Measurements from ENCODE around the gene GLIPR1. TPM values are rescaled to one million over a fixed set of nuclear protein-coding genes. Genes with fewer than 3 reads are reported as not detected.
"Not testable (repeated sequence)": the region's sequence is repeated elsewhere in the genome, so short reads cannot be mapped to it uniquely, and the experiment has no call there.

Gene GLIPR1
- total RNA-seq, 2 experiments from 2014 or later = 30.5 to 33.0 TPM

GRCh38 chr12:75476071-75476470, 4.5 kb upstream of the GLIPR1 start:
- CTCF ChIA-PET = interaction anchor here (1.1 kb wide), 1 partner anchor 9 kb away, joined by 5 read pairs; no protein-coding TSS in a partner anchor
- Mint-ChIP-seq H3K4me3 (no peak overlapping the region), H3K27me3 (ENCODE audit: low read depth) (peaks cover 3% of the 10 kb centered on the region), H3K36me3 (ENCODE audit: low read depth) (no peaks in the 10 kb centered on the region), H3K27ac (no peak overlapping the region), H3K9me3 (ENCODE audit: insufficient read depth) (no peaks in the 10 kb centered on the region), H3K4me1 (ENCODE audit: low read depth) (peaks cover 40% of the 10 kb centered on the region)
- POLR2A ChIA-PET = no interaction called here
- DNase-seq = no peak
- ATAC-seq = no peak

- no peaks in the 10 kb centered on the region for H3K36me3 Mint-ChIP-seq (ENCODE audit: low read depth)
- ChIA-PET POLR2A (no interaction called here), CTCF (interaction anchor here (0.6 kb wide), 1 partner anchor 8 kb away, joined by 3 read pairs; no protein-coding TSS in a partner anchor)
- no peak overlapping the region for H3K4me3 Mint-ChIP-seq
- H3K27ac Mint-ChIP-seq = no peak overlapping the region
- DNase-seq (no peak), ATAC-seq (no peak)
- peaks cover 46% of the 10 kb centered on the region for H3K4me1 Mint-ChIP-seq (ENCODE audit: low read depth)
- peaks cover 3% of the 10 kb centered on the region for H3K27me3 Mint-ChIP-seq (ENCODE audit: low read depth)
- no peaks in the 10 kb centered on the region for H3K9me3 Mint-ChIP-seq (ENCODE audit: insufficient read depth)
These were observed 3.4 kb upstream of the GLIPR1 start for GRCh38 chr12:75477137-75477536.

- Mint-ChIP-seq H3K4me3 (peak overlapping the region; percentile 43), H3K36me3 (ENCODE audit: low read depth) (peaks cover 4% of the 10 kb centered on the region), H3K9me3 (ENCODE audit: insufficient read depth) (no peaks in the 10 kb centered on the region), H3K4me1 (ENCODE audit: low read depth) (peaks cover 54% of the 10 kb centered on the region), H3K27me3 (ENCODE audit: low read depth) (peaks cover 3% of the 10 kb centered on the region), H3K27ac (peak overlapping the region; percentile 100)
- CTCF ChIA-PET = interaction anchor here (0.8 to 4.3 kb wide), 2 partner anchors 33 to 87 kb away, joined by 3 to 31 read pairs; partner anchors contain the start of genes GLIPR1L2 and KRR1
- ATAC-seq (peak; percentile 57), DNase-seq (peak; percentile 60)
- POLR2A ChIA-PET = no interaction called here
These were observed 2.3 kb upstream of the GLIPR1 start for GRCh38 chr12:75478116-75478794.

GRCh38 chr12:75479963-75480461, 543 bp upstream of the GLIPR1 start:
- DNase-seq (no peak), ATAC-seq (peak; percentile 48)
- no peaks in the 10 kb centered on the region for H3K27me3 Mint-ChIP-seq (ENCODE audit: low read depth)
- peak overlapping the region; percentile 91 for H3K4me3 Mint-ChIP-seq
- ChIA-PET POLR2A (interaction anchor here (0.6 to 3.2 kb wide), 8 partner anchors 20 to 540 kb away, joined by 3 to 24 read pairs (median 4); partner anchors contain the start of gene KRR1), CTCF (interaction anchor here (1.1 to 4.3 kb wide), 15 partner anchors 9 to 552 kb away, joined by 3 to 31 read pairs (median 5); partner anchors contain the start of genes GLIPR1L1, GLIPR1L2 and PHLDA1)
- H3K27ac Mint-ChIP-seq = peak overlapping the region; percentile 100
- peaks cover 69% of the 10 kb centered on the region for H3K4me1 Mint-ChIP-seq (ENCODE audit: low read depth)
- H3K36me3 Mint-ChIP-seq (ENCODE audit: low read depth) = peaks cover 18% of the 10 kb centered on the region
- no peaks in the 10 kb centered on the region for H3K9me3 Mint-ChIP-seq (ENCODE audit: insufficient read depth)

- POLR2A ChIA-PET = interaction anchor here (0.7 to 3.2 kb wide), 8 partner anchors 21 to 551 kb away, joined by 3 to 24 read pairs (median 6); partner anchors contain the start of genes KRR1 and PHLDA1
- H3K9me3 Mint-ChIP-seq (ENCODE audit: insufficient read depth) = no peaks in the 10 kb centered on the region
These were observed 604 bp downstream of the GLIPR1 start for GRCh38 chr12:75481013-75481705.

GRCh38 chr12:75481774-75482173, 1.2 kb downstream of the GLIPR1 start:
- H3K27me3 Mint-ChIP-seq (ENCODE audit: low read depth) = no peaks in the 10 kb centered on the region
- H3K27ac Mint-ChIP-seq = peak overlapping the region; percentile 100
- H3K9me3 Mint-ChIP-seq (ENCODE audit: insufficient read depth) = no peaks in the 10 kb centered on the region
- POLR2A ChIA-PET = interaction anchor here (1.3 to 3.2 kb wide), 3 partner anchors 29 to 550 kb away, joined by 6 to 24 read pairs (median 9); partner anchors contain the start of genes KRR1 and PHLDA1
- peak overlapping the region; percentile 91 for H3K4me3 Mint-ChIP-seq
- peaks cover 24% of the 10 kb centered on the region for H3K36me3 Mint-ChIP-seq (ENCODE audit: low read depth)
- peaks cover 71% of the 10 kb centered on the region for H3K4me1 Mint-ChIP-seq (ENCODE audit: low read depth)
- CTCF ChIA-PET = interaction anchor here (1.0 to 6.1 kb wide), 7 partner anchors 17 to 149 kb away, joined by 4 to 62 read pairs (median 31); partner anchors contain the start of genes GLIPR1L1, GLIPR1L2 and KRR1
- DNase-seq (no peak), ATAC-seq (no peak)

More at GRCh38 chr12:75481013-75481705, 604 bp downstream of the GLIPR1 start:
- Mint-ChIP-seq H3K4me3 (peak overlapping the region; percentile 91), H3K27ac (peak overlapping the region; percentile 100), H3K4me1 (ENCODE audit: low read depth) (peaks cover 71% of the 10 kb centered on the region), H3K27me3 (ENCODE audit: low read depth) (no peaks in the 10 kb centered on the region), H3K36me3 (ENCODE audit: low read depth) (peaks cover 21% of the 10 kb centered on the region)
- ATAC-seq (peak; percentile 9), DNase-seq (no peak)
- CTCF ChIA-PET = interaction anchor here (1.0 to 4.3 kb wide), 12 partner anchors 8 to 147 kb away, joined by 3 to 31 read pairs (median 7); partner anchors contain the start of genes GLIPR1L1 and GLIPR1L2

- ChIA-PET POLR2A (no interaction called here), CTCF (interaction anchor here (0.8 to 6.1 kb wide), 12 partner anchors 8 to 548 kb away, joined by 3 to 62 read pairs (median 20); partner anchors contain the start of genes GLIPR1L1, GLIPR1L2, KRR1 and PHLDA1)
- no peak for ATAC-seq
These were observed 2.1 kb downstream of the GLIPR1 start for GRCh38 chr12:75482646-75483045.

GRCh38 chr12:75483431-75483830, 2.9 kb downstream of the GLIPR1 start:
- H3K27ac Mint-ChIP-seq = peak overlapping the region; percentile 37
- CTCF ChIA-PET = interaction anchor here (0.8 to 6.1 kb wide), 21 partner anchors 9 to 794 kb away, joined by 3 to 62 read pairs (median 10); partner anchors contain the start of genes GLIPR1L1, GLIPR1L2, KRR1 and PHLDA1
- ATAC-seq = no peak

More at GRCh38 chr12:75482646-75483045, 2.1 kb downstream of the GLIPR1 start:
- DNase-seq = no peak
- H3K4me1 Mint-ChIP-seq (ENCODE audit: low read depth) = peaks cover 62% of the 10 kb centered on the region
- H3K4me3 Mint-ChIP-seq = peak overlapping the region; percentile 91
- H3K36me3 Mint-ChIP-seq (ENCODE audit: low read depth) = peaks cover 25% of the 10 kb centered on the region
- H3K27ac Mint-ChIP-seq = peak overlapping the region; percentile 100
- H3K9me3 Mint-ChIP-seq (ENCODE audit: insufficient read depth) = no peaks in the 10 kb centered on the region
- H3K27me3 Mint-ChIP-seq (ENCODE audit: low read depth) = no peaks in the 10 kb centered on the region

GRCh38 chr12:75484450-75484849, 3.9 kb downstream of the GLIPR1 start:
- Mint-ChIP-seq H3K4me1 (ENCODE audit: low read depth) (peaks cover 57% of the 10 kb centered on the region), H3K27ac (peak overlapping the region; percentile 49), H3K36me3 (ENCODE audit: low read depth) (peaks cover 28% of the 10 kb centered on the region)
- not testable (repeated sequence) for H3K9me3 Mint-ChIP-seq (ENCODE audit: insufficient read depth); H3K27me3 Mint-ChIP-seq (ENCODE audit: low read depth); H3K4me3 Mint-ChIP-seq; ATAC-seq; DNase-seq
- POLR2A ChIA-PET = interaction anchor here (1.0 to 2.8 kb wide), 2 partner anchors 12 to 27 kb away, joined by 3 to 21 read pairs; partner anchors contain the start of gene KRR1
- CTCF ChIA-PET = interaction anchor here (0.9 to 6.1 kb wide), 28 partner anchors 8 to 795 kb away, joined by 3 to 62 read pairs (median 8); partner anchors contain the start of genes GLIPR1L1, GLIPR1L2, KRR1 and PHLDA1

More at GRCh38 chr12:75483431-75483830, 2.9 kb downstream of the GLIPR1 start:
- H3K36me3 Mint-ChIP-seq (ENCODE audit: low read depth) = peaks cover 25% of the 10 kb centered on the region
- peak overlapping the region; percentile 29 for H3K4me3 Mint-ChIP-seq
- no peaks in the 10 kb centered on the region for H3K27me3 Mint-ChIP-seq (ENCODE audit: low read depth)
- POLR2A ChIA-PET = interaction anchor here (0.6 to 2.8 kb wide), 2 partner anchors 28 to 43 kb away, joined by 3 to 21 read pairs; partner anchors contain the start of gene KRR1
- no peak for DNase-seq
- H3K9me3 Mint-ChIP-seq (ENCODE audit: insufficient read depth) = no peaks in the 10 kb centered on the region
- H3K4me1 Mint-ChIP-seq (ENCODE audit: low read depth) = peaks cover 58% of the 10 kb centered on the region

- no peaks in the 10 kb centered on the region for H3K9me3 Mint-ChIP-seq (ENCODE audit: insufficient read depth)
- H3K4me1 Mint-ChIP-seq (ENCODE audit: low read depth) = peaks cover 45% of the 10 kb centered on the region
- DNase-seq = no peak
- ChIA-PET POLR2A (no interaction called here), CTCF (interaction anchor here (5.6 to 6.1 kb wide), 2 partner anchors 97 to 154 kb away, joined by 58 to 62 read pairs; partner anchors contain the start of genes GLIPR1L1 and GLIPR1L2)
- H3K36me3 Mint-ChIP-seq (ENCODE audit: low read depth) = peaks cover 29% of the 10 kb centered on the region
- H3K4me3 Mint-ChIP-seq = no peak overlapping the region
- H3K27me3 Mint-ChIP-seq (ENCODE audit: low read depth) = no peaks in the 10 kb centered on the region
- no peak overlapping the region for H3K27ac Mint-ChIP-seq
- no peak for ATAC-seq
These were observed 6.8 kb downstream of the GLIPR1 start for GRCh38 chr12:75487308-75487707.

GRCh38 chr12:75488553-75488952, 8.0 kb downstream of the GLIPR1 start:
- peak; percentile 43 for ATAC-seq
- DNase-seq = no peak
- POLR2A ChIA-PET = interaction anchor here (1.0 kb wide), 1 partner anchor 23 kb away, joined by 3 read pairs; the partner anchor contains the start of gene KRR1
- Mint-ChIP-seq H3K4me1 (ENCODE audit: low read depth) (peaks cover 37% of the 10 kb centered on the region), H3K36me3 (ENCODE audit: low read depth) (peaks cover 25% of the 10 kb centered on the region), H3K9me3 (ENCODE audit: insufficient read depth) (no peaks in the 10 kb centered on the region), H3K4me3 (no peak overlapping the region), H3K27me3 (ENCODE audit: low read depth) (no peaks in the 10 kb centered on the region), H3K27ac (no peak overlapping the region)
- CTCF ChIA-PET = interaction anchor here (0.6 to 1.9 kb wide), 6 partner anchors 8 to 860 kb away, joined by 3 to 7 read pairs (median 4); partner anchors contain the start of genes GLIPR1 and GLIPR1L1
